OCI-LY7 (cell line): ENCODE measurements around the gene EP400. TPM values are rescaled to one million over a fixed set of nuclear protein-coding genes. Genes with fewer than 3 reads are reported as not detected.

Source experiments
- BruUV-seq: library from RNA; stranded (reverse); fragments of 400-500 nt; replicated peaks from 2 replicates; lab custom pipeline; 2021; lab: Mats Ljungman, UMichigan
- CTCF ChIA-PET: fragments of 300-600 bp; sonication (Branson Sonifier 250); formaldehyde crosslinking; loops from one replicate; lab custom pipeline; 2022; ENCODE audit warnings: antibody characterized with exemption; ENCODE audit not compliant: unreplicated experiment; lab: Charles Lee
- POLR2A ChIA-PET: fragments of 300-600 bp; sonication (Branson Sonifier 250); formaldehyde crosslinking; loops from one replicate; lab custom pipeline; 2022; ENCODE audit warnings: antibody characterized with exemption; lab: Charles Lee
- DNase-seq: peaks from one replicate; pipeline ENCODE4 v3.0.0-alpha.2; 2015; ENCODE audit warnings: low spot score
- H2AFZ ChIP-seq: fragments of 200-600 bp; sonication (generic), shearing (Covaris generic); 2 replicates; pipeline ENCODE4 v1.6.1; 2014; ENCODE audit warnings: mild to moderate bottlenecking, antibody characterized with exemption, low read length, moderate library complexity
- H3K27ac ChIP-seq: fragments of 200-600 bp; sonication (generic); 2 replicates; pipeline ENCODE4 v1.5.1; 2014; ENCODE audit warnings: mixed run types, low read depth, mild to moderate bottlenecking, moderate library complexity, low read length, inconsistent platforms; ENCODE audit not compliant: poor library complexity, severe bottlenecking
- H3K36me3 ChIP-seq: fragments of 200-600 bp; sonication (generic); 2 replicates; pipeline ENCODE4 v1.6.1; 2014; ENCODE audit warnings: mild to moderate bottlenecking, antibody characterized with exemption, low read length, moderate library complexity, mixed read lengths; ENCODE audit not compliant: insufficient read depth
- H3K4me1 ChIP-seq: fragments of 200-600 bp; sonication (generic); 2 replicates; pipeline ENCODE4 v1.5.1; 2014; ENCODE audit warnings: mild to moderate bottlenecking, low read length; ENCODE audit not compliant: insufficient read depth, poor library complexity, severe bottlenecking
- H3K4me2 ChIP-seq: fragments of 200-600 bp; sonication (generic); 2 replicates; pipeline ENCODE4 v1.6.1; 2014; ENCODE audit warnings: mild to moderate bottlenecking, low read length
- H3K4me3 ChIP-seq: fragments of 200-600 bp; sonication (generic); 2 replicates; pipeline ENCODE4 v1.5.1; 2014; ENCODE audit warnings: mild to moderate bottlenecking, low read depth, low read length; ENCODE audit not compliant: poor library complexity, severe bottlenecking
- H3K79me2 ChIP-seq: fragments of 200-600 bp; sonication (generic); 2 replicates; pipeline ENCODE4 v1.6.1; 2016; ENCODE audit warnings: low read depth, mild to moderate bottlenecking, low read length, moderate library complexity, mixed read lengths; ENCODE audit not compliant: insufficient read depth
- H3K9me2 ChIP-seq: fragments of 200-600 bp; sonication (generic); 2 replicates; pipeline ENCODE4 v1.6.1; 2016; ENCODE audit warnings: mild to moderate bottlenecking, low read length, mixed read lengths; ENCODE audit not compliant: insufficient read depth
- H3K9me3 ChIP-seq: fragments of 200-600 bp; sonication (generic); 2 replicates; pipeline ENCODE4 v1.6.1; 2014; ENCODE audit warnings: mild to moderate bottlenecking, mixed run types, low read length, mixed read lengths
- H4K20me1 ChIP-seq: fragments of 200-600 bp; sonication (generic); 2 replicates; pipeline ENCODE4 v1.6.1; 2014; ENCODE audit warnings: mild to moderate bottlenecking, antibody characterized with exemption, low read length, moderate library complexity, mixed read lengths; ENCODE audit not compliant: insufficient read depth
- CTCF ChIP-seq: fragments of 200-600 bp; sonication (generic); conservative IDR thresholded peaks from 2 replicates; pipeline ENCODE4 v1.5.1; 2014; ENCODE audit warnings: mild to moderate bottlenecking, antibody characterized with exemption, low read length, moderate library complexity, mixed read lengths
- EZH2phosphoT487 ChIP-seq: fragments of 200-600 bp; sonication (generic); IDR thresholded peaks from 2 replicates; pipeline ENCODE4 v1.6.1; 2018; ENCODE audit warnings: low read depth, borderline replicate concordance, mild to moderate bottlenecking, mixed run types, antibody characterized with exemption, low read length, moderate library complexity, mixed read lengths
- intact Hi-C: fragments of 100-400 bp; cut with micrococcal nuclease; formaldehyde crosslinking; loops from one replicate; pipeline ENCODE4 v1.10.0; 2022; ENCODE audit not compliant: unreplicated experiment
- total RNA-seq, 2 experiments: library from RNA; depleted of rRNA in 1 of 2; stranded (reverse); fragments of >200 nt in 1 of 2; shearing (Covaris generic) in 1 of 2; gene quantifications; 2 replicates each; pipeline ENCODE4 v1.2.3, GENCODE V29; 2014 to 2022

The EP400 gene
- total RNA-seq, 2 experiments from 2014 or later = 20.7 to 56.2 TPM

GRCh38 chr12:132095520-132096409 is 146.0 kb downstream of the EP400 start:
- Histone ChIP-seq H3K9me2 (no peaks in the 10 kb centered on the region), H3K36me3 (peaks cover 88% of the 10 kb centered on the region), H3K79me2 (peaks cover 26% of the 10 kb centered on the region; the same call in 1 of the 2 replicates), H3K4me3 (no peak overlapping the region), H3K4me1 (no peaks in the 10 kb centered on the region), H3K9me3 (no peaks in the 10 kb centered on the region), H3K4me2 (no peak overlapping the region), H2AFZ (no peak overlapping the region), H3K27ac (no peak overlapping the region), H4K20me1 (no peaks in the 10 kb centered on the region; the same call in 1 of the 2 replicates)
- POLR2A ChIA-PET = no interaction called here
- TF ChIP-seq CTCF = no peak
- TF ChIP-seq EZH2phosphoT487 = no peak
- DNase-seq = no peak
- intact Hi-C loops = no loop called here
- BruUV-seq = no TSS peak
- CTCF ChIA-PET = no interaction called here

- intact Hi-C loops = no loop called here
- no peak for TF ChIP-seq EZH2phosphoT487
- TF ChIP-seq CTCF = no peak
- POLR2A ChIA-PET = no interaction called here
- no peaks in the 10 kb centered on the region for H3K4me1 ChIP-seq
- no peaks in the 10 kb centered on the region for H3K9me2 ChIP-seq
- H3K27ac ChIP-seq = no peak overlapping the region
- H3K36me3 ChIP-seq = peaks cover 57% of the 10 kb centered on the region
- no peak overlapping the region for H3K4me2 ChIP-seq
- H3K79me2 ChIP-seq = peaks cover 14% of the 10 kb centered on the region; the same call in 1 of the 2 replicates
- H3K4me3 ChIP-seq = no peak overlapping the region
- no TSS peak for BruUV-seq
- CTCF ChIA-PET = no interaction called here
- no peaks in the 10 kb centered on the region; the same call in 1 of the 2 replicates for H4K20me1 ChIP-seq
- H2AFZ ChIP-seq = no peak overlapping the region
- no peak for DNase-seq
- H3K9me3 ChIP-seq = no peaks in the 10 kb centered on the region
Measured at GRCh38 chr12:132099739-132100138, 150.0 kb downstream of the EP400 start.
